Fibroblast of skin of right biceps (primary cell): Measurements from ENCODE around the gene BCAS1.
"Not testable (repeated sequence)": the region's sequence is repeated elsewhere in the genome, so short reads cannot be mapped to it uniquely, and the experiment has no call there.

Source experiments
- DNase-seq: peaks from one replicate; pipeline ENCODE4 v3.0.0-alpha.2; 2013

The BCAS1 gene

GRCh38 chr20:53982624-53983023, 87.8 kb downstream of the BCAS1 start:
- no peak for DNase-seq

GRCh38 chr20:53981752-53982437, 88.5 kb downstream of the BCAS1 start:
- peak; percentile 21 for DNase-seq

DNA sequence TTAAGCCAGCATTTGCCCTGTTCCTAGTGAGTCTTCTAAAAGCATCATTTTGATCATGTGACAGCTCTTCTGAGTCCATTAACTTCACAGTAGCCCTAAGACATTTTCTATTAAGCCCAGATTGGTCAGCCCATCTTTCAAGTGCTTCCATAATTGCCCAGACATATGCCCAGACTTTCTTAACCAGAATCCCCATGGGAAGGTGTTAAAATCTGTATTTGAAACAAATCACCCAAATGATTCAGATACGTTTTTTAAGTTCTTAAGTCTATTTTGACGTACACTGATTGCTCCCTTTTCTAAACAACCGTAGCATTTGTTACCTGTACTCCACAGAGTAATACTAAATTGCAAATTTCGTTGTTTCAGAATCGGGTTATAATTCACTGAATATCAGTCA, 89.3 kb downstream of the BCAS1 start:
- DNase-seq, result no peak

DNA sequence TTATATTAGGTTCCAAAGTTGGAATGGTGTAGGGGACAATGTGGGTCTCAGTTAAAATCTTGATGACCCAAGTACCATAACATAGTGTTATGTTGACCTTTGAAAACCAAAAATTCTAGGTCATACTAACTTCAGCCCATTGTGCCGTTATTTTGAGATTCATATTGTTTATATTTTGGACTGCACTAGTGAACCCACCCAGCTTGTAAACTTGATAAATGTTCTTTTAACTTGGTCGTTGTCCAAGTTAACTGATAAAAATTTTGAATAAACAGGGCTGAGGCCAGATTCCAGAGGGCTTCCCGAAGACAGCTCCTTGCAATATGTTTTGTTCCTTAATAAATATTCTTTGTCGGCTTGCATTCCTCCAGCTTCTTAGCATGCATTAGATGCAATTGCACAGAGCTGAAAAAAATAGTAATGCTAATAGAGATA, 90.3 kb downstream of the BCAS1 start:
- DNase-seq, result peak; percentile 17

GRCh38 chr20:53978497-53978896, 91.9 kb downstream of the BCAS1 start:
- DNase-seq, result no peak

DNA sequence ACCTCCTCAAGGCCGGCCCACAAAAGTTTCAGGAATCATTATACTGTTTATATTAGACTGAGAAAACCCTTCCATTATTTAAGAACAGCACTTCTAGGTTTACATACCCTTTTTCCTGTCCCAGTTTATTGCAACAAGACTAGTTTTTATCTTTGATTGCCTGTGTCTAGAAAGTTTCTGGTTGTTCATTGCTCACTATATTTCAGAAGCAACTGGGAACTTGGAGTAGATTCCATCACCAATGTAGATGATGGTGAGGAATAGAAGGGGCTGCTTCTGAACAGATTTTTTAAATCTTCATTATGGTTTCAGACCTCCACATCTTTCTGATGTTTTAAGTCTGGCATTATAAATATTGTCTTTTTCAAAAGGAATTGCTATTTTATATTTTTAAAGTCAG, 93.0 kb downstream of the BCAS1 start:
- DNase-seq, result no peak

DNA sequence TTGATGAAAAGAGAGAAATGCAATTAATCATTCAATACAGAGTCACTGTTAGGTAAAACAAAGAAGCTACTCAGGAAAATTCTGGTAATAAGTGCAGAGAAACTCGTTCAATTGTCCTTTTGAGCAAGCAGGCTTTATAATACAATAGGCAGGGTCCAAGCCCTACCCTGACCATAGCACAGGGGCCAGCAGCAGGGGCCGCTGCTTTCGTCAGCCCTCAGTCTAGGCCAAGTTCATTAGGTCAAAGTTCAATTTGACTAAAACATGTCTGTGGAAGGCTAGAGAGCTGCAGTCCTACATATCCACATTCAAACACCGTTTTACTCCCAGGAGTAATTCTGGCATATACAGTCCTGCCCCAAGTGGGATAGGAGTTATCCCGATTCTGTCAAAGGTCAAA, 94.6 kb downstream of the BCAS1 start:
- DNase-seq, result no peak

DNA sequence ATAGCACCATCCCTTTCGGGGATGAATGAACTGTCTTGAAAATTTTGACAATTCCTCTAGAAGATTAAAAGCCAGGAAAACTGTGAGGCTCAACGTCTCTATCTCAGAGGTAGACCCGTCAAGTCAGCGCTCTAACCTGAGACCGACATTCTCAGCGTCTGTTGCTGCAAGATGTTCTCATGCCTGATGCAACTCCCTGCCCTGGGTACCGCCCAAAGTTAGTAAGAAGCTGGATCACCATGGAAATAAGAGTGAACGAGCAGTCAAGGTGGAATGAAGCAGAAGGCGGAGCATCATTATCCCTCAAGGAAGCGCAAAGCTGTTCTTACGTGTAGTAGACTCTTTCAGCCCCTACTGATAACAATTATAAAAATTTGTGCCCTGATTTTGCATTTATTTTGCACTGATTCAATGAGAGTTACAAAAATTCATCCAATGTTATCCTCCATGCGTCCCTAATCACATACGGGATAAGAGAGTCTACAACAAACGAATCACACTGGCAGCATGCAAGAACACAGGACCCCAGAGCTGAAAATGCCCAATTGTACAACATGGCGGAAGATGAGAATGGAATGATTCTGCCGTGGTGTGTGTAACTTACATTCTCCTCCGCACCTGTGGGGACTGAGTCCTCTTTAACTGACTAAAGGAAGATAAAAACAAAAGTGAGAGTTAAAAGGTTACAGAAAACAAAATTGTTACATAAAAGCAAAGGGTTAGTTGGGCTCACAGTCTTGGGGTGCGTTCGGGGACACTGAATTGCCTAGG, 95.4 kb downstream of the BCAS1 start:
- no peak for DNase-seq

DNA sequence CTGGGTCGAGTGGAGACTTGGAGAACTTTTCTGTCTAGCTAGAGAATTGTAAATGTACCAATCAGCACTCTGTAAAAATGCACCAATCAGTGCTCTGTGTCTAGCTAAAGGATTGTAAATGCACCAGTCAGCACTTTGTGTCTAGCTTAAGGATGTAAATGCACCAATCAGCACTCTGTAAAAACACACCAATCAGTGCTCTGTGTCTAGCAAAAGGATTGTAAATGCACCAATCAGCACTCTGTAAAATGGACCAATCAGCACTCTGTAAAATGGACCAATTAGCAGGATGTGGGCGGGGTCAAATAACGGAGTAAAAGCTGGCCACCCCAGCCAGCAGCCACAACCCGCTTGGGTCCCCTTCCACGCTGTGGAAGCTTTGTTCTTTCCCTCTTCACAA, 96.5 kb downstream of the BCAS1 start:
- DNase-seq, result not testable (repeated sequence)

- DNase-seq, result no peak
These were observed 98.2 kb downstream of the BCAS1 start for GRCh38 chr20:53972179-53972578.

GRCh38 chr20:53971096-53971683, 99.2 kb downstream of the BCAS1 start:
- DNase-seq, result no peak

- no peak for DNase-seq
These were observed 100.2 kb downstream of the BCAS1 start for GRCh38 chr20:53970232-53970631.

DNA sequence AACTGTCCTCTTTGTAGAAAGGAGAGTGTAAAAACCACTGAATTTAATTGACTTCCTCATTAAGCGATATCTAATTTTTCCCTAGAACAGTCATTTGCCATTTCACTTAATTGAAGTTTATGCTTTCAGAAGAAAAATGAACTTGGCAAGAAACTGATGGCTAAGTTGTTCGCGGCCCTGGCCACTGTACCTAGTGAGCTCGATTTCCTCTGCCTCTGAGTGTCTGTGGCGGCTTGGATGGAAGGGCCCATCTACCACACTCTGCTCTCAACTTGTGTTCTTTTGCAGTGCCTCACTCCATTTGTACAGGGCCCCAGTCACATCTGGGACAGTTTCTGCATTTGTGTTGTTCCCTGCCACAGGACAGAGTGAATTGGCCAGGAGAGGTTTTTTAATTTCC, 102.9 kb downstream of the BCAS1 start:
- DNase-seq, result no peak

GRCh38 chr20:53966774-53967398, 103.5 kb downstream of the BCAS1 start:
- no peak for DNase-seq

DNA sequence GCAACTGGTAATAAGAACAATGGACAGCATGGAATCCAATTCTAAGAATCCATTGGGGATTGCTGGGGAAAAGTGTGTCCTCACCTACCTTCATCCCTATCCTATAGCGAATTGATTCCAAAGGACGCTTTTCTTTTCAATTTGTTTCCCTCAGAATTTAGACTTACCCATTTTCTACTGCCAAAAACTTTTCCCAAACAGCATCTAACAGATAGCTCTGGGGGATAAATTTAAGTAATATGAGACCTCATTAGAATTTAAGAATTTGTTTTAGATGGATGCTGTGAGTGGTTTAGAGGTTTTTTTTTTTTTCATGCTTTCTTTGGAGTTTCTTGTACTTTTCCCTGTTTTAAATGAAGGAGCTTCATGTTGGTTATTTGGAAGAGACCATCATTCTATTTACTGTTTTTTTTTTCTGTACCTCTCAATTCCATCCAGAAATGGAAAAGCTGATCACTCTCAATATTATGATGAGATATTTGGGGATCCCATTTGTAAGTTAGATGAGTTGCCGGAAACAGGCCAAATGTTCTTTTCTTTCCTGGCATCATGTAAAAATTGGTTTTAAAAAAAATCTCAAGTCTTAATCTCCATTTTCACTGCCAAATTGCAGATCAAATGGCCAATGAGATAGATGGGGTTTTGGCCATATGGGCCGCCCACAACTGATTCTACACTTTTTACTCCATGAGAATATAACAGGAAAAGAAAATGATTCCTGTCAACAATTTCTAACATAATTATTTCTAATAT, 105.7 kb downstream of the BCAS1 start:
- no peak for DNase-seq

DNA sequence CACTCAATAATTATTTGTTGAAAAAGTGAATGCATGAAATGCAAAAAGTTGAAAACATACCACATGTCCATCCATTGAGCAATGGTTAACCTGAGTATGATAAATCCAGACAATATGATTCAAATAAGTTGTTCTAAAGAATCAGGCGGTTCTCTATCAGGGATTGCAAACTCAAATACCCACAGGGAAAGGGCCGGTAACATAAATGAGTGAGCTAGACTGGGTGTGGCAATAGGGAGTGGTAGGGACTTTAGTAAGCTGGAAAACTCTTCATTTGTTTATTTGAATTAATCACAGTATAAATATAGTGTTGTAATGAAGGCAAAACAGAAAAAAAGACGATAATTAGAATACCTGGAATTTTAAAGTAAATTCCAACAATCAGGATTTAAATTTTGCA, 106.3 kb downstream of the BCAS1 start:
- no peak for DNase-seq

DNA sequence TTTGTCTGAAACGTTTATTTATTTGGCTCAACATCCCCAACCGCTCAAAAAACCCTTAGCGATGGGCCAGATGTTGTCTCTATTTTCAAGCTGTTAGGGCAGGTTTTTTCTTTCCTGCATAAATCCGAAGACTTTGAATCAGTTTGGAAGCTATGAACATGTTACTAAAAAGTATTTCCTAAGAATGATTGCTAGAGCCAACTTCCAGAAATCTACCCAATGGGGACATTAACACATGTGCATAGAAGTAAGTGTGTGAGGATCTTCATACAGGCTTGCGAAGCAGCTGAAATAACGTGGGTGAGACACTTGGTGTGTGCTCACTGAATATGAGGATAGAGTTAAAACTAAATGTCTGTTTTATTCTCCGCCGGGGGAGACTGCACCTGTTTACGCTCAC, 106.8 kb downstream of the BCAS1 start:
- DNase-seq, result no peak

GRCh38 chr20:53962388-53962787, 108.0 kb downstream of the BCAS1 start:
- DNase-seq, result no peak

GRCh38 chr20:53961527-53961926, 108.9 kb downstream of the BCAS1 start:
- no peak for DNase-seq

DNA sequence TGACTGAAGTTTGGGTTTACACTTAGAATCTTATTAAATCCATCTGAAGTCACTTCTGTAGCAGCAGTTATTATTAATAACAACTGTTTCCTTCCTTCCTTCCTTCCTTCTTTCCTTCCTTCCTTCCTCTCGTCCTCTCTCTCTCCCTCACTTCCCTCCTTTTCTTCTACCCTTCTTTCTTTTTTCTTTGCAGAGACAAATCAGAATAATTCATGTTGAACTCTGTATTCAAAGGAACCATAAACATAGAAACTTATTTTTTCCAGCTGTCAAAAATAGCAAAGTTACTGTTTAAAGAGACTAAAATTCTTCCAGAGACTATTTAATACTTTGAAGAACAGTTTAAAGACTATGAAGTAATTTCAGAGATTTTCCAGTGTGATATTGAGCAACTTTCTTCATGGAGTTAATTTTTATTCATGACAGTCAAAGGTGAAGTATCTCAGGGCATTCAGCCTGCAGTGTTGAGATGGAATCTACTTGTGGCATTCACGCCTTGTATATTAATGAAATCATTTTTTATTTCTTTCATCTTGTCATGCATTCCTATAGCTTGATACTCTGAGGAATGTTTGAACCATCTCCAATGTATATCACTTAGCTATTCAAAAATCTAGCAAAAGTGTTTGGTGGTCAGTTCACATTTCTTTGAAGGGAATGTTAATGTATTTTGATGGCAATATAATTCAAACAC, 109.7 kb downstream of the BCAS1 start:
- DNase-seq, result peak; percentile 89

- DNase-seq, result peak; percentile 93
These were observed 110.3 kb downstream of the BCAS1 start for GRCh38 chr20:53959911-53960578.

GRCh38 chr20:53958260-53958659, 112.1 kb downstream of the BCAS1 start:
- DNase-seq, result peak; percentile 23
